HEK293T (cell line): ENCODE results near the gene HS1BP3.

ENCODE experiments used
- BHLHE40 ChIP-seq: fragments of 450-650 bp; IDR thresholded peaks from 2 replicates; pipeline ENCODE4 v1.6.1; 2016; ENCODE audit warnings: mild to moderate bottlenecking, moderate library complexity, borderline replicate concordance
- FOXA1 ChIP-seq: fragments of 450-650 bp; IDR thresholded peaks from 2 replicates; pipeline ENCODE4 v1.6.1; 2016; ENCODE audit warnings: mild to moderate bottlenecking
- FOXK2 ChIP-seq: fragments of 450-650 bp; IDR thresholded peaks from 2 replicates; pipeline ENCODE4 v1.6.1; 2016; ENCODE audit warnings: mild to moderate bottlenecking
- FOXM1 ChIP-seq: fragments of 450-650 bp; IDR thresholded peaks from 2 replicates; pipeline ENCODE4 v1.6.1; 2017; ENCODE audit warnings: mild to moderate bottlenecking, borderline replicate concordance
- NFRKB ChIP-seq: fragments of 450-650 bp; IDR thresholded peaks from 2 replicates; pipeline ENCODE4 v1.6.1; 2016; ENCODE audit warnings: mild to moderate bottlenecking, moderate library complexity
- SP1 ChIP-seq: fragments of 450-650 bp; IDR thresholded peaks from 2 replicates; pipeline ENCODE4 v1.6.1; 2017
- SUZ12 ChIP-seq: fragments of 450-650 bp; IDR thresholded peaks from 2 replicates; pipeline ENCODE4 v1.6.1; 2016; ENCODE audit warnings: mild to moderate bottlenecking
- ZNF384 ChIP-seq: fragments of 450-650 bp; IDR thresholded peaks from 2 replicates; pipeline ENCODE4 v1.6.1; 2016

- TF ChIP-seq SP1, result no peak
- no peak for TF ChIP-seq ZNF384
- no peak for TF ChIP-seq FOXA1
- TF ChIP-seq SUZ12, result no peak
- TF ChIP-seq FOXM1, result no peak
- TF ChIP-seq FOXK2, result no peak
- no peak for TF ChIP-seq NFRKB
- TF ChIP-seq BHLHE40, result no peak
Measured at GRCh38 chr2:20616341-20616871, 34.5 kb downstream of the HS1BP3 start.
